CD4-positive, alpha-beta T cell (primary cell): ENCODE data around the gene DPEP3. TPM values are rescaled to one million over a fixed set of nuclear protein-coding genes. Genes with fewer than 3 reads are reported as not detected.

Experiments
- ATAC-seq: fragments of 200-7000 bp; cut with Tn5 transposase; one replicate; pipeline ENCODE4 v1.10.0; 2022; ENCODE audit warnings: mild to moderate bottlenecking; ENCODE audit not compliant: poor library complexity
- CTCF ChIA-PET: fragments of 350-600 bp; sonication (Branson Sonifier 250); formaldehyde crosslinking; loops from one replicate; lab custom pipeline; 2021; ENCODE audit warnings: antibody characterized with exemption, inconsistent platforms; lab: Charles Lee
- POLR2A ChIA-PET: fragments of 350-600 bp; sonication (Branson Sonifier 250); formaldehyde crosslinking; loops from one replicate; lab custom pipeline; 2021; ENCODE audit warnings: antibody characterized with exemption, inconsistent platforms; lab: Charles Lee
- DNase-seq, 14 experiments: peaks; one replicate each; pipeline ENCODE4 v3.0.0-alpha.2; 2013 to 2020; ENCODE audit warnings: mixed read lengths in 2 of 14
- H3K27ac ChIP-seq, 2 donors: one replicate each; pipeline versions ENCODE4 v1.5.1 to v1.7.0; 2013; ENCODE audit warnings: low read length in 2 of 2, low read depth in 1 of 2, mild to moderate bottlenecking in 1 of 2
- H3K27me3 ChIP-seq, 2 experiments: 1 replicate in 1 of 2; 2 replicates in 1 of 2; pipeline versions ENCODE4 v1.6.1 to v1.7.0; 2013; ENCODE audit warnings: low read length in 2 of 2, control low read depth in 1 of 2, mild to moderate bottlenecking in 1 of 2, moderate library complexity in 1 of 2; ENCODE audit not compliant: insufficient read depth in 2 of 2, control insufficient read depth in 1 of 2
- H3K36me3 ChIP-seq: one replicate; pipeline ENCODE4 v1.6.1; 2013; ENCODE audit warnings: low read length, control low read depth; ENCODE audit not compliant: insufficient read depth
- H3K4me1 ChIP-seq: one replicate; pipeline ENCODE4 v1.6.1; 2013; ENCODE audit warnings: low read length, control low read depth; ENCODE audit not compliant: insufficient read depth
- H3K4me3 ChIP-seq: one replicate; pipeline ENCODE4 v1.5.1; 2013; ENCODE audit warnings: mild to moderate bottlenecking, low read length, moderate library complexity
- H3K9me3 ChIP-seq, 2 experiments: 1 replicate in 1 of 2; 2 replicates in 1 of 2; pipeline versions ENCODE4 v1.6.1 to v1.7.0; 2013; ENCODE audit warnings: low read length in 2 of 2, mild to moderate bottlenecking in 2 of 2, control low read depth in 1 of 2, moderate library complexity in 1 of 2; ENCODE audit not compliant: control insufficient read depth in 1 of 2, insufficient read depth in 1 of 2
- H3K27ac Mint-ChIP-seq: one replicate; pipeline ENCODE4 v1.8.0; 2020; ENCODE audit warnings: mixed read lengths
- H3K27me3 Mint-ChIP-seq: one replicate; pipeline ENCODE4 v1.8.0; 2021; ENCODE audit warnings: mixed read lengths
- H3K36me3 Mint-ChIP-seq: one replicate; pipeline ENCODE4 v1.8.0; 2021; ENCODE audit warnings: low read depth, mixed read lengths
- H3K4me1 Mint-ChIP-seq: one replicate; pipeline ENCODE4 v1.8.0; 2021; ENCODE audit warnings: low read depth, mixed read lengths
- H3K4me3 Mint-ChIP-seq: one replicate; pipeline ENCODE4 v1.8.0; 2020; ENCODE audit warnings: mild to moderate bottlenecking, mixed read lengths
- H3K9me3 Mint-ChIP-seq: one replicate; pipeline ENCODE4 v1.8.0; 2020; ENCODE audit warnings: mixed read lengths
- CTCF ChIP-seq: fragments of 200-600 bp; IDR thresholded peaks from one replicate; pipeline ENCODE4 v1.8.0; 2022; ENCODE audit warnings: antibody characterized with exemption, mild to moderate bottlenecking
- intact Hi-C, 2 experiments: fragments of 100-400 bp; cut with DNase I in 1 of 2; cut with micrococcal nuclease in 1 of 2; formaldehyde crosslinking; loops; one replicate each; pipeline versions ENCODE4 v1.15.1 to v1.9.0; 2023 to 2025; cut with DNase I, micrococcal nuclease
- total RNA-seq, 174 experiments: library from RNA in 2 of 174; stranded (reverse) in 2 of 174; gene quantifications; one replicate each; pipeline ENCODE4 v1.2.3 and lab custom pipeline; 2021 to 2026

The DPEP3 gene
- total RNA-seq, 2 experiments from 2014 or later = 0.53 to 0.63 TPM

GRCh38 chr16:67949645-67950044 lies 30.7 kb downstream of the DPEP3 start:
- CTCF ChIA-PET = no interaction called here
- no peak overlapping the region for H3K4me3 Mint-ChIP-seq

GRCh38 chr16:67948015-67948414 lies 32.3 kb downstream of the DPEP3 start:
- H3K4me1 ChIP-seq = peaks cover 2% of the 10 kb centered on the region
- no peak overlapping the region for H3K4me3 ChIP-seq
- no peaks in the 10 kb centered on the region for H3K27me3 ChIP-seq
- intact Hi-C loops = no loop called here
- POLR2A ChIA-PET = no interaction called here
- Mint-ChIP-seq H3K4me1 (no peaks in the 10 kb centered on the region), H3K27me3 (no peaks in the 10 kb centered on the region), H3K9me3 (no peaks in the 10 kb centered on the region), H3K27ac (no peak overlapping the region), H3K4me3 (no peak overlapping the region), H3K36me3 (peaks cover 11% of the 10 kb centered on the region)
- ATAC-seq (no peak), DNase-seq (no peak)
- peaks cover 52% of the 10 kb centered on the region for H3K36me3 ChIP-seq
- H3K9me3 ChIP-seq = no peaks in the 10 kb centered on the region
- no peak for TF ChIP-seq CTCF
- H3K27ac ChIP-seq = no peak overlapping the region
- CTCF ChIA-PET = no interaction called here

More at GRCh38 chr16:67949645-67950044, 30.7 kb downstream of the DPEP3 start:
- no peaks in the 10 kb centered on the region for H3K9me3 Mint-ChIP-seq
- Histone ChIP-seq H3K27me3 (no peaks in the 10 kb centered on the region), H3K27ac (no peak overlapping the region), H3K4me1 (no peaks in the 10 kb centered on the region), H3K36me3 (peaks cover 59% of the 10 kb centered on the region), H3K4me3 (no peak overlapping the region), H3K9me3 (no peaks in the 10 kb centered on the region)
- TF ChIP-seq CTCF = no peak
- no peak for ATAC-seq
- intact Hi-C loops = no loop called here
- POLR2A ChIA-PET = interaction anchor here (0.9 kb wide), 1 partner anchor 9 kb away, joined by 4 read pairs; no protein-coding TSS in a partner anchor
- peak in 1 of 14 experiments; percentile 6 for DNase-seq
- H3K4me1 Mint-ChIP-seq = no peaks in the 10 kb centered on the region
- H3K36me3 Mint-ChIP-seq = peaks cover 11% of the 10 kb centered on the region
- no peak overlapping the region for H3K27ac Mint-ChIP-seq
- H3K27me3 Mint-ChIP-seq = no peaks in the 10 kb centered on the region

GRCh38 chr16:67946966-67947558 lies 33.2 kb downstream of the DPEP3 start:
- peaks cover 3% of the 10 kb centered on the region for H3K4me1 Mint-ChIP-seq
- H3K4me3 Mint-ChIP-seq = no peak overlapping the region
- ChIA-PET POLR2A (interaction anchor here (1.0 to 1.4 kb wide), 2 partner anchors 11 to 113 kb away, joined by 3 to 4 read pairs; no protein-coding TSS in a partner anchor), CTCF (no interaction called here)
- DNase-seq = no peak
- TF ChIP-seq CTCF = no peak
- Histone ChIP-seq H3K27ac (no peak overlapping the region), H3K36me3 (peaks cover 57% of the 10 kb centered on the region), H3K4me1 (peaks cover 11% of the 10 kb centered on the region), H3K9me3 (no peaks in the 10 kb centered on the region), H3K27me3 (no peaks in the 10 kb centered on the region), H3K4me3 (no peak overlapping the region)
- no peak for ATAC-seq
- no peaks in the 10 kb centered on the region for H3K9me3 Mint-ChIP-seq
- H3K27me3 Mint-ChIP-seq = no peaks in the 10 kb centered on the region
- intact Hi-C loops = no loop called here
- H3K36me3 Mint-ChIP-seq = peaks cover 14% of the 10 kb centered on the region
- no peak overlapping the region for H3K27ac Mint-ChIP-seq
